ENCODE results near the gene IGF2BP2. TPM values are rescaled to one million over a fixed set of nuclear protein-coding genes. Genes with fewer than 3 reads are reported as not detected.

The IGF2BP2 gene
- total RNA-seq, 1 donor from 2014 or later = 19.4 TPM

DNA sequence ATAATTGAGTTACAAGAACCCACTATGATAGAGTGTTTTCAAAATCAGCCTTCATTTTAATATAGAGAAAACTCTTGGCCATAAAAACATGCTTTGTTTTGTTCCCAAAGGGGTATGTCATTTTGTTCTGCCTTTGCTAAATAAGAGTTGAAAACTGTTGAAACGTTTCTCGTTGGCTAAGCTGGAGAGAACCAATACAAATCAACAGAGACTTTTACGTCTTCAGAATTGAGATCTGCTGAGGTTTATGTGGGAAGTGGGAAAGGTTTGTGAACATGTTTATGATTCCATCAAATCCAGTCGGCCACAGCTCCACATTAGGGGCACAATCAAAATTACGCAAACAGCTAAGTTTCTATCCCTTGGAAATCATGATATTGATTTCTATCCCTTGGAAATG, 102.0 kb downstream of the IGF2BP2 start:
- Histone ChIP-seq H3K27me3 (ENCODE audit: low read depth) (no peaks in the 10 kb centered on the region), H3K36me3 (no peaks in the 10 kb centered on the region), H3K27ac (no peak overlapping the region), H3K9me3 (no peaks in the 10 kb centered on the region), H3K4me1 (no peaks in the 10 kb centered on the region), H3K4me3 (no peak overlapping the region)
- DNase-seq = no peak
- TF ChIP-seq, protein P1, sequence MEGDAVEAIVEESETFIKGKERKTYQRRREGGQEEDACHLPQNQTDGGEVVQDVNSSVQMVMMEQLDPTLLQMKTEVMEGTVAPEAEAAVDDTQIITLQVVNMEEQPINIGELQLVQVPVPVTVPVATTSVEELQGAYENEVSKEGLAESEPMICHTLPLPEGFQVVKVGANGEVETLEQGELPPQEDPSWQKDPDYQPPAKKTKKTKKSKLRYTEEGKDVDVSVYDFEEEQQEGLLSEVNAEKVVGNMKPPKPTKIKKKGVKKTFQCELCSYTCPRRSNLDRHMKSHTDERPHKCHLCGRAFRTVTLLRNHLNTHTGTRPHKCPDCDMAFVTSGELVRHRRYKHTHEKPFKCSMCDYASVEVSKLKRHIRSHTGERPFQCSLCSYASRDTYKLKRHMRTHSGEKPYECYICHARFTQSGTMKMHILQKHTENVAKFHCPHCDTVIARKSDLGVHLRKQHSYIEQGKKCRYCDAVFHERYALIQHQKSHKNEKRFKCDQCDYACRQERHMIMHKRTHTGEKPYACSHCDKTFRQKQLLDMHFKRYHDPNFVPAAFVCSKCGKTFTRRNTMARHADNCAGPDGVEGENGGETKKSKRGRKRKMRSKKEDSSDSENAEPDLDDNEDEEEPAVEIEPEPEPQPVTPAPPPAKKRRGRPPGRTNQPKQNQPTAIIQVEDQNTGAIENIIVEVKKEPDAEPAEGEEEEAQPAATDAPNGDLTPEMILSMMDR (IDR thresholded peaks at IDR 0.05) = no peak
- no peak for ATAC-seq
- intact Hi-C loops (cut with DNase I) = no loop called here

GRCh38 chr3:185721970-185722369, 102.9 kb downstream of the IGF2BP2 start:
- DNase-seq (no peak), ATAC-seq (no peak)
- no peaks in the 10 kb centered on the region for H3K27me3 ChIP-seq (ENCODE audit: low read depth)
- intact Hi-C loops (cut with DNase I) = no loop called here
- no peaks in the 10 kb centered on the region for H3K36me3 ChIP-seq
- no peak overlapping the region for H3K4me3 ChIP-seq
- TF ChIP-seq, protein P1 (IDR thresholded peaks at IDR 0.05) = no peak
- peaks cover 7% of the 10 kb centered on the region for H3K4me1 ChIP-seq
- no peaks in the 10 kb centered on the region for H3K9me3 ChIP-seq
- no peak overlapping the region for H3K27ac ChIP-seq

GRCh38 chr3:185720326-185720725, 104.5 kb downstream of the IGF2BP2 start:
- no peaks in the 10 kb centered on the region for H3K27me3 ChIP-seq (ENCODE audit: low read depth)
- TF ChIP-seq, protein P1 (IDR thresholded peaks at IDR 0.05) = no peak
- H3K9me3 ChIP-seq = no peaks in the 10 kb centered on the region
- intact Hi-C loops (cut with DNase I) = no loop called here
- no peaks in the 10 kb centered on the region for H3K36me3 ChIP-seq
- peaks cover 14% of the 10 kb centered on the region for H3K4me1 ChIP-seq
- DNase-seq (no peak), ATAC-seq (no peak)
- no peak overlapping the region for H3K4me3 ChIP-seq
- no peak overlapping the region for H3K27ac ChIP-seq

DNA sequence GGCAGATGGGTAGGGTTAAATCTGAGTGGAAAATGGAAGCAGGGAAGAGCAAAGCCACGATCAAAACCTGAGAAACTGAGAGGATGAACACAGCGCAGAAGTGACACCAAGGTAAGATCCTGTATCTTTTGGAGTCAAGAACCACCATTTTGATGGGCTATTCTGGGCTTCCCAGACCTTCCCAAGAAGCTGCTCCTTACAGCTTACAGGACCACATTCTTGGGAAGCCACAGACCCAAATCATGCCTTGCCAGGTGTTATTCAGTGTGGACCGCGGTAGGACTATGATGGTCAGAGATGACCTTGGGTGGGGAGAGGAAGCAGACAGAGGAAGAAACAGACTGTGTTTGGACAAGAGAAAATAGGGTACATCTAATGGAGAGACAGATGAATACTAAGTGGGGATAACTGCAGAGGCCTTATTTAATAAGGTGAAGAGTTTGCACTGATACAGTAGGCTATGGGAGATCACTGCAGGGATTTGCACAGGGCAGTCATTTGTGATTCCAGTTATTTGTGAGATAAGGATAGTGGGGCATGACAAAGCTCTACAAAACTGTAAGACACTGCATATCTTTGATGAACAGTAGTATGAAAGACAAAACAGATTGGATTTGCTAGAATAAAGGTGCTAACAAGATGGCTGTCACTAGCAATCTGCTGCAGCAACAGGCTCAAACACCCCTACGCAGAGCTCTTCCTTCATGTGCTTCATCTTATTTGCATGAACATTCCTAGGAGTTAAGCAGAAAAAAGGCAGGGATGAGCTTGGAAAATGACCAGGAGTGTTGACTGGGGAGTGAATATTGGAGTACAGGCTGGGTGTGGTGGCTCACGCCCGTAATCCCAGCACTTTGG, 105.9 kb downstream of the IGF2BP2 start:
- no peak overlapping the region for H3K27ac ChIP-seq
- peaks cover 14% of the 10 kb centered on the region for H3K4me1 ChIP-seq
- intact Hi-C loops (cut with DNase I) = no loop called here
- TF ChIP-seq, protein P1 (IDR thresholded peaks at IDR 0.05) = no peak
- H3K27me3 ChIP-seq (ENCODE audit: low read depth) = no peaks in the 10 kb centered on the region
- no peak overlapping the region for H3K4me3 ChIP-seq
- no peaks in the 10 kb centered on the region for H3K36me3 ChIP-seq
- no peaks in the 10 kb centered on the region for H3K9me3 ChIP-seq
- DNase-seq (no peak), ATAC-seq (no peak)

- TF ChIP-seq, protein P1 (IDR thresholded peaks at IDR 0.05) = no peak
- no peak for DNase-seq
Observed at GRCh38 chr3:185717627-185718402, 107.0 kb downstream of the IGF2BP2 start.

More at GRCh38 chr3:185717627-185718402, 107.0 kb downstream of the IGF2BP2 start:
- peak overlapping the region; percentile 43 for H3K27ac ChIP-seq
- no peaks in the 10 kb centered on the region for H3K27me3 ChIP-seq (ENCODE audit: low read depth)
- H3K36me3 ChIP-seq = no peaks in the 10 kb centered on the region
- no peak overlapping the region for H3K4me3 ChIP-seq
- intact Hi-C loops (cut with DNase I) = no loop called here
- no peaks in the 10 kb centered on the region for H3K9me3 ChIP-seq
- ATAC-seq = no peak
- peaks cover 14% of the 10 kb centered on the region for H3K4me1 ChIP-seq
